SK-N-SH (cell line): ENCODE results near the gene SPACA6. TPM values are rescaled to one million over a fixed set of nuclear protein-coding genes. Genes with fewer than 3 reads are reported as not detected.

ENCODE experiments used
- CTCF ChIA-PET: fragments of 300-600, 350-600 bp; formaldehyde crosslinking; extraction: SDS; loops from one replicate; lab custom pipeline; 2021; lab: Yijun Ruan, JAX
- POLR2A ChIA-PET: fragments of 350-600 bp; sonication (Branson Sonifier 250); formaldehyde crosslinking; extraction: SDS; loops from one replicate; lab custom pipeline; 2020; ENCODE audit warnings: antibody characterized with exemption, inconsistent platforms; lab: Yijun Ruan, JAX
- DNase-seq: peaks from one replicate; pipeline ENCODE4 v3.0.0; 2012
- H2AFZ ChIP-seq: fragments of 200-600 bp; sonication (generic); 2 replicates; pipeline ENCODE4 v1.8.1; 2016; ENCODE audit warnings: antibody characterized with exemption, mild to moderate bottlenecking, low read depth
- H3F3A ChIP-seq: fragments of 200-600 bp; sonication (generic); replicated peaks from 2 replicates; pipeline ENCODE3; 2016; ENCODE audit warnings: antibody characterized with exemption, mild to moderate bottlenecking; ENCODE audit not compliant: insufficient read depth
- H3K27ac ChIP-seq, 2 experiments: fragments of 200-500 bp in 1 of 2; fragments of 200-600 bp in 1 of 2; sonication (Bioruptor generic) in 1 of 2; sonication (generic), shearing (Covaris generic) in 1 of 2; 2 replicates each; pipeline versions ENCODE4 v1.5.1 to v1.6.1; 2014 to 2016; ENCODE audit warnings: low read depth in 2 of 2, inconsistent platforms in 1 of 2, low read length in 1 of 2, mild to moderate bottlenecking in 1 of 2, mixed read lengths in 1 of 2
- H3K27me3 ChIP-seq: fragments of 200-600 bp; sonication (generic), shearing (Covaris generic); 2 replicates; pipeline ENCODE4 v1.6.1; 2016; ENCODE audit warnings: mixed run types; ENCODE audit not compliant: insufficient read depth
- H3K36me3 ChIP-seq, 2 experiments: fragments of 200-500 bp in 1 of 2; fragments of 200-600 bp in 1 of 2; sonication (Bioruptor generic) in 1 of 2; sonication (generic) in 1 of 2; replicated peaks in 1 of 2; 2 replicates each; pipeline versions ENCODE3 to v1.5.1; 2014 to 2016; ENCODE audit warnings: low read length in 1 of 2, mild to moderate bottlenecking in 1 of 2; ENCODE audit not compliant: insufficient read depth in 2 of 2, control insufficient read depth in 1 of 2
- H3K4me1 ChIP-seq, 2 experiments: fragments of 200-500 bp in 1 of 2; fragments of 200-600 bp in 1 of 2; sonication (Bioruptor generic) in 1 of 2; sonication (generic), shearing (Covaris generic) in 1 of 2; 2 replicates each; pipeline versions ENCODE4 v1.5.1 to v1.6.1; 2014 to 2016; ENCODE audit warnings: low read depth in 1 of 2, low read length in 1 of 2, mixed run types in 1 of 2; ENCODE audit not compliant: insufficient read depth in 2 of 2, control insufficient read depth in 1 of 2
- H3K4me2 ChIP-seq: fragments of 200-600 bp; sonication (generic), shearing (Covaris generic); 2 replicates; pipeline ENCODE4 v1.6.1; 2017; ENCODE audit warnings: mixed run types
- H3K4me3 ChIP-seq, 2 experiments: fragments of 200-500 bp in 1 of 2; fragments of 200-600 bp in 1 of 2; sonication (Bioruptor generic) in 1 of 2; sonication (generic), shearing (Covaris generic) in 1 of 2; 2 replicates each; pipeline versions ENCODE4 v1.5.1 to v1.8.1; 2014 to 2016; ENCODE audit warnings: low read depth in 2 of 2, inconsistent platforms in 1 of 2, low read length in 1 of 2, mild to moderate bottlenecking in 1 of 2, mixed read lengths in 1 of 2, moderate library complexity in 1 of 2
- H3K79me2 ChIP-seq: fragments of 200-600 bp; sonication (generic); 2 replicates; pipeline ENCODE4 v1.8.1; 2017; ENCODE audit warnings: mild to moderate bottlenecking; ENCODE audit not compliant: insufficient read depth
- H3K9ac ChIP-seq: fragments of 200-600 bp; sonication (generic); 2 replicates; pipeline ENCODE4 v1.6.1; 2017; ENCODE audit warnings: mixed run types
- H3K9me2 ChIP-seq: fragments of 200-600 bp; sonication (generic); 2 replicates; pipeline ENCODE4 v1.6.1; 2017; ENCODE audit warnings: mixed run types
- H3K9me3 ChIP-seq: fragments of 200-600 bp; sonication (generic); 2 replicates; pipeline ENCODE4 v1.6.1; 2017; ENCODE audit warnings: mixed run types, mild to moderate bottlenecking, moderate library complexity
- H4K20me1 ChIP-seq: fragments of 200-600 bp; sonication (generic); 2 replicates; pipeline ENCODE4 v1.6.1; 2017; ENCODE audit warnings: mild to moderate bottlenecking, mixed run types; ENCODE audit not compliant: insufficient read depth
- CHD2 ChIP-seq: fragments of 150-350 bp; IDR thresholded peaks from 2 replicates; pipeline ENCODE4 v1.6.1; 2018; ENCODE audit warnings: low read length; ENCODE audit not compliant: partially characterized antibody
- CTCF ChIP-seq: fragments of 200-600 bp; sonication (generic); IDR thresholded peaks from 2 replicates; pipeline ENCODE4 v1.6.1; 2017; ENCODE audit warnings: antibody characterized with exemption, mild to moderate bottlenecking, moderate library complexity
- GATA2 ChIP-seq: sonication (generic); formaldehyde crosslinking; IDR thresholded peaks from 2 replicates; pipeline ENCODE4 v1.5.0; 2020; ENCODE audit warnings: mild to moderate bottlenecking, missing genetic modification reagents
- IRF3 ChIP-seq: fragments of 150-350 bp; IDR thresholded peaks from 2 replicates; pipeline ENCODE4 v1.6.1; 2016; ENCODE audit warnings: mild to moderate bottlenecking, low read depth, low read length
- MEF2A ChIP-seq: IDR thresholded peaks from 2 replicates; pipeline ENCODE4 v1.4.0; 2012; ENCODE audit warnings: low read depth, borderline replicate concordance
- MXI1 ChIP-seq: IDR thresholded peaks from 2 replicates; pipeline ENCODE4 v1.6.1; 2012; ENCODE audit warnings: mild to moderate bottlenecking, low read depth, low read length, improper control_type of control experiment
- RCOR1 ChIP-seq: fragments of 150-350 bp; IDR thresholded peaks from 2 replicates; pipeline ENCODE4 v1.6.1; 2017; ENCODE audit warnings: antibody characterized with exemption, low read length
- REST ChIP-seq: IDR thresholded peaks from 2 replicates; pipeline ENCODE4 v1.6.1; 2012; ENCODE audit warnings: mild to moderate bottlenecking, low read depth, low read length, moderate library complexity
- RFX5 ChIP-seq: IDR thresholded peaks from 2 replicates; pipeline ENCODE4 v1.6.1; 2012; ENCODE audit warnings: mild to moderate bottlenecking, improper control_type of control experiment, low read length
- RXRA ChIP-seq: IDR thresholded peaks from 2 replicates; pipeline ENCODE4 v1.4.0; 2012; ENCODE audit warnings: low read depth, mild to moderate bottlenecking, borderline replicate concordance
- SMC3 ChIP-seq: IDR thresholded peaks from 2 replicates; pipeline ENCODE4 v1.6.1; 2012; ENCODE audit warnings: low read depth, low read length, improper control_type of control experiment
- TAF1 ChIP-seq: IDR thresholded peaks from 2 replicates; pipeline ENCODE4 v1.6.1; 2012; ENCODE audit warnings: low read depth, mild to moderate bottlenecking, low read length, moderate library complexity, borderline replicate concordance
- TEAD4 ChIP-seq: IDR thresholded peaks from 2 replicates; pipeline ENCODE4 v1.4.0; 2012; ENCODE audit warnings: mild to moderate bottlenecking, borderline replicate concordance; ENCODE audit not compliant: insufficient read depth
- WGBS: methylation state at CpG from one replicate; pipeline ENCODE4 v1.1.6; 2017; ENCODE audit warnings: low lambda C conversion rate; 5-methylcytosine and 5-hydroxymethylcytosine counted together
- polyA plus RNA-seq, 3 experiments: library from polyadenylated mRNA; depleted of rRNA; stranded (reverse); fragments of >200 nt; gene quantifications; 2 replicates each; pipeline ENCODE4 v1.2.3, GENCODE V29; 2012
- TF ChIP-seq, protein P1 (sequence below): fragments of 150-350 bp; IDR thresholded peaks from 2 replicates; pipeline ENCODE4 v1.6.1; 2017; ENCODE audit warnings: antibody characterized with exemption, low read length, low read depth, borderline replicate concordance

SPACA6 gene
- polyA plus RNA-seq, 1 of the 3 experiments (the other 2 are of a cell fraction): 15.8 TPM

GRCh38 chr19:51726049-51726448 is 32.9 kb downstream of the SPACA6 start:
- no peaks in the 10 kb centered on the region for H3K9me2 ChIP-seq
- no peak overlapping the region for H3K4me3 ChIP-seq
- no peaks in the 10 kb centered on the region for H3K36me3 ChIP-seq
- H3F3A ChIP-seq: peaks cover 9% of the 10 kb centered on the region
- no peaks in the 10 kb centered on the region for H3K9me3 ChIP-seq
- 8% methylated on average over 13 of the region's 14 CpGs for WGBS
- H3K27me3 ChIP-seq: peaks cover 56% of the 10 kb centered on the region
- H2AFZ ChIP-seq: 0 out of 2 replicates have a peak overlapping the region, but pooled peaks have one; percentile 16
- no peaks in the 10 kb centered on the region for H4K20me1 ChIP-seq
- no peak for DNase-seq
- H3K4me1 ChIP-seq: no peaks in the 10 kb centered on the region
- H3K9ac ChIP-seq: no peak overlapping the region
- TF ChIP-seq CTCF (no peak), GATA2 (no peak), MXI1 (no peak), REST (no peak), TAF1 (no peak), CHD2 (no peak), IRF3 (no peak), RXRA (no peak), SMC3 (no peak), MEF2A (no peak), TEAD4 (no peak), RCOR1 (no peak), RFX5 (no peak)
- TF ChIP-seq, protein P1, sequence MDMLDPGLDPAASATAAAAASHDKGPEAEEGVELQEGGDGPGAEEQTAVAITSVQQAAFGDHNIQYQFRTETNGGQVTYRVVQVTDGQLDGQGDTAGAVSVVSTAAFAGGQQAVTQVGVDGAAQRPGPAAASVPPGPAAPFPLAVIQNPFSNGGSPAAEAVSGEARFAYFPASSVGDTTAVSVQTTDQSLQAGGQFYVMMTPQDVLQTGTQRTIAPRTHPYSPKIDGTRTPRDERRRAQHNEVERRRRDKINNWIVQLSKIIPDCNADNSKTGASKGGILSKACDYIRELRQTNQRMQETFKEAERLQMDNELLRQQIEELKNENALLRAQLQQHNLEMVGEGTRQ: no peak
- TF ChIP-seq, all 33 proteins: peak for 0
- Histone ChIP-seq H3K27ac (0 out of 4 replicates have a peak overlapping the region, but pooled peaks of 1 of the 2 experiments have one; percentile 33), H3K4me2 (peak overlapping the region; percentile 44; the same call in 1 of the 2 replicates), H3K79me2 (no peaks in the 10 kb centered on the region)
- ChIA-PET CTCF (no interaction called here), POLR2A (interaction anchor here (0.7 kb wide), 1 partner anchor 19 kb away, joined by 8 read pairs; no protein-coding TSS in a partner anchor)
